Activated naive CD8-positive, alpha-beta T cell (primary cell): ENCODE results near the gene WAS.

Source experiments
- H3K27ac Mint-ChIP-seq: one replicate; pipeline ENCODE4 v1.8.0; 2021; ENCODE audit warnings: mixed read lengths
- H3K27me3 Mint-ChIP-seq: one replicate; pipeline ENCODE4 v1.8.0; 2021; ENCODE audit warnings: mixed read lengths
- H3K36me3 Mint-ChIP-seq: one replicate; pipeline ENCODE4 v1.8.0; 2021; ENCODE audit warnings: mixed read lengths
- H3K4me1 Mint-ChIP-seq: one replicate; pipeline ENCODE4 v1.8.0; 2021; ENCODE audit warnings: low read depth, mixed read lengths
- H3K4me3 Mint-ChIP-seq: one replicate; pipeline ENCODE4 v1.8.0; 2021; ENCODE audit warnings: mild to moderate bottlenecking, mixed read lengths
- H3K9me3 Mint-ChIP-seq: one replicate; pipeline ENCODE4 v1.8.0; 2021; ENCODE audit warnings: low read depth, mixed read lengths

Gene WAS

DNA sequence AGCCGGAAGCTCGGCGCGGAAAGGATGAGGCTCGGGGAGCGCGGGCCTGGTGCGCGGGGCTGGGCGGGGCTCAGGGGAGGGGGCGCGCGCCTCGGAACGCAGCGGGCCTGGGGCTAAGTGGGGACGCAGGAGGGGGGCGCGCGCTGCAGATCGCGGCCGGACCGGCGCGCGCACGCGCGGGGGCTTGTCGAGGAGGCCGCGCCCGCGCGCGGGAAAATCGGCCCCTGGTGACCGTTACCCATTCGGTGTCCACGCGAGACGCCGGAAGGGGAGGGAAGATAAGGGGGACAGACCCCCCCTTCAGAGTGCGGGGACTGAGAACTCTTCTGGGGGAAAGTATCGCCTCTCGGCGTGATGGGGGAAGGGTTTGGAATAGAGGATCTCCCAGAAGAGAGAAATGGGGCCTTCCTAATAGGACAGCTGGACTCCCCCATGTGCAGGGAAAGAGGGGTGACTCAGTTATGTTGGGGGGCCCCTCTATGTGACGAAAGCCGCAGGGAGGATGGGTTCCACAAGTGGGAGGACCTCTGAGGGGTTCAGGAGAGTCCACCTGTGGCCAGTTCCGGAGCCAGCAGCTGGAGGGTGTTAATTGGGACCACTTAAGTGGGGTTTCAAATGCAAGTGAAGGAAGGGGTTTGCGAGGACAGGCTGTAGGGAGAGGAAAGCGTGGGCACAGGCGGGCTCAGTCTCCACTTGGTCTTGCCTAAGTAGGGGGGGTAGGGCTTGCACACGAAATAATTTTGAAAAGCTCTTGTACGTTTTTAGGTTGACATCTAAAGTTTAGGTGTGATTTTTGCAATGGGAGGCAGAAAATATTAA is 13.5 kb downstream of the WAS start:
- Mint-ChIP-seq H3K4me3 (peak overlapping the region; percentile 89), H3K27me3 (no peaks in the 10 kb centered on the region), H3K27ac (peak overlapping the region; percentile 81), H3K4me1 (peaks cover 30% of the 10 kb centered on the region), H3K36me3 (no peaks in the 10 kb centered on the region), H3K9me3 (no peaks in the 10 kb centered on the region)

DNA sequence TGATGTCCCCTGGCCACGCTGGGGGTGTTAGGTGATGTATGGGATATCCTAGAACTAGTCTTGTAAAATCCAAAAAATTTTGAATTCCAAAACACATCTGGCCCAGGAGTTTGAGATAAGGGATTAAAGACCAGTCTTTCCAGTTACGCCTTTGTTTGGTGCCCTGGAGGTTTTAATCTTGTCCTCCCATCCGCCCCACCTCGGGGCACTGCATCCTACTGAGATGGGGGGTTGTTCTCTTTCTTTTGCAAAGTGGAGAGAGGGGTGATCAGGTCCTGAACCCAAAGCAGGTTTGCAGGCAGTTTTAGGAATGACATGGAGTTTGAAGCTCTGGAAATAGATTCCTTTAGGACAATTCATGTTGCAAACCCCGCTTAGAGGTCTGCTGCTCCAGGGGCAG is 14.7 kb downstream of the WAS start:
- Mint-ChIP-seq H3K9me3 (no peaks in the 10 kb centered on the region), H3K4me1 (peaks cover 34% of the 10 kb centered on the region), H3K36me3 (no peaks in the 10 kb centered on the region), H3K4me3 (peak overlapping the region; percentile 89), H3K27ac (no peak overlapping the region), H3K27me3 (no peaks in the 10 kb centered on the region)

- Mint-ChIP-seq H3K36me3 (no peaks in the 10 kb centered on the region), H3K27me3 (no peaks in the 10 kb centered on the region), H3K4me1 (peaks cover 32% of the 10 kb centered on the region), H3K4me3 (no peak overlapping the region), H3K9me3 (no peaks in the 10 kb centered on the region), H3K27ac (no peak overlapping the region)
Observed at GRCh38 chrX:48700246-48700645, 16.6 kb downstream of the WAS start.

GRCh38 chrX:48700951-48701653 is 17.5 kb downstream of the WAS start:
- Mint-ChIP-seq H3K9me3 (no peaks in the 10 kb centered on the region), H3K36me3 (no peaks in the 10 kb centered on the region), H3K27ac (no peak overlapping the region), H3K27me3 (no peaks in the 10 kb centered on the region), H3K4me1 (peaks cover 24% of the 10 kb centered on the region), H3K4me3 (no peak overlapping the region)

GRCh38 chrX:48702032-48702431 is 18.4 kb downstream of the WAS start:
- no peak overlapping the region for H3K4me3 Mint-ChIP-seq
- H3K27me3 Mint-ChIP-seq, result no peaks in the 10 kb centered on the region
- no peaks in the 10 kb centered on the region for H3K9me3 Mint-ChIP-seq
- H3K36me3 Mint-ChIP-seq, result no peaks in the 10 kb centered on the region
- peaks cover 21% of the 10 kb centered on the region for H3K4me1 Mint-ChIP-seq
- no peak overlapping the region for H3K27ac Mint-ChIP-seq

DNA sequence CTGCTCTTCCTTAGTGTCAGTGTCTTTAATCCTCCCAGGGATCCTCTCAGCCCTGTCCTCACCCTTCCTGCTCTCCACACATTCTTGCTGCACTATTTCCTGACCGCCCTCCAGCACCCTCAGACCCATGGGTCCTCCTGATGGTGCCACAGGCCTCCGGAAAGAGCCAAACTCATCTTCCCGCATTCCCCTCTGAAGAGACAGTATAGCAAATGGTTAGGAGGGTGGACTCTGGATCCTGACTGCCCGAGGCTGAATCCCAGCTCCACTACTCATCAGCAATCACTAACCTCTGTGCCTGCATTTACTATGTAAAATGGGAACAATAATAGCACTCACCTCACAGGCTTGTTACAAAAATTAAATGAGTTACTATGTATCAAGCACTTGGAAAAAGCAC is 19.1 kb downstream of the WAS start:
- Mint-ChIP-seq H3K27ac (no peak overlapping the region), H3K4me3 (no peak overlapping the region), H3K27me3 (no peaks in the 10 kb centered on the region), H3K36me3 (no peaks in the 10 kb centered on the region), H3K9me3 (no peaks in the 10 kb centered on the region), H3K4me1 (peaks cover 14% of the 10 kb centered on the region)

DNA sequence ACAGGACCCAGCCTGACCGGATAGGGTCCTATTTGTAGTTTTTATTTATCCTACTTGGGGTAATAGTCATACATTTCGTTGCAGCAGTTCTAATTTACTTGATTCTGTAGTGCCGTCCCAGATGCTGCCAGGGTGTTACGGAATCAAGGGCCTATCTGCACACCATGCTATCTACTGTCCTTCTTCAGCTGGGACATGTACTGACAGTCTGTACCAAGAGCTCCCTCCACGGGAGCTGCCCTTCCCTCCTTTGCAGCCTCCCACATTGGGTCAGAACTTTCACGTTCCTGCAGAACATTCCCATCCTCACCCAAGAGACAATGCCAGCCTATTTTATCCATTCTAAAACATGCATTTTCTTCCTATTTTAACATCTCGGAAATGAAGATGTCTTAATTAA is 19.6 kb downstream of the WAS start:
- Mint-ChIP-seq H3K9me3 (no peaks in the 10 kb centered on the region), H3K27ac (no peak overlapping the region)

GRCh38 chrX:48703642-48704481 is 20.3 kb downstream of the WAS start:
- no peak overlapping the region for H3K27ac Mint-ChIP-seq
- peaks cover 2% of the 10 kb centered on the region for H3K36me3 Mint-ChIP-seq
- no peaks in the 10 kb centered on the region for H3K27me3 Mint-ChIP-seq
- no peak overlapping the region for H3K4me3 Mint-ChIP-seq
- no peaks in the 10 kb centered on the region for H3K9me3 Mint-ChIP-seq
- H3K4me1 Mint-ChIP-seq, result peaks cover 15% of the 10 kb centered on the region

More for the DNA sequence above, 19.6 kb downstream of the WAS start:
- Mint-ChIP-seq H3K4me1 (peaks cover 13% of the 10 kb centered on the region), H3K27me3 (no peaks in the 10 kb centered on the region), H3K4me3 (no peak overlapping the region), H3K36me3 (no peaks in the 10 kb centered on the region)

GRCh38 chrX:48705871-48706270 is 22.3 kb downstream of the WAS start:
- H3K27me3 Mint-ChIP-seq, result no peaks in the 10 kb centered on the region
- peaks cover 2% of the 10 kb centered on the region for H3K36me3 Mint-ChIP-seq

GRCh38 chrX:48709522-48710112 is 26.0 kb downstream of the WAS start:
- Mint-ChIP-seq H3K4me1 (peaks cover 47% of the 10 kb centered on the region), H3K4me3 (no peak overlapping the region), H3K27me3 (no peaks in the 10 kb centered on the region), H3K27ac (no peak overlapping the region), H3K36me3 (peaks cover 2% of the 10 kb centered on the region), H3K9me3 (no peaks in the 10 kb centered on the region)

More at GRCh38 chrX:48705871-48706270, 22.3 kb downstream of the WAS start:
- Mint-ChIP-seq H3K4me1 (peaks cover 17% of the 10 kb centered on the region), H3K27ac (no peak overlapping the region), H3K4me3 (no peak overlapping the region), H3K9me3 (no peaks in the 10 kb centered on the region)

DNA sequence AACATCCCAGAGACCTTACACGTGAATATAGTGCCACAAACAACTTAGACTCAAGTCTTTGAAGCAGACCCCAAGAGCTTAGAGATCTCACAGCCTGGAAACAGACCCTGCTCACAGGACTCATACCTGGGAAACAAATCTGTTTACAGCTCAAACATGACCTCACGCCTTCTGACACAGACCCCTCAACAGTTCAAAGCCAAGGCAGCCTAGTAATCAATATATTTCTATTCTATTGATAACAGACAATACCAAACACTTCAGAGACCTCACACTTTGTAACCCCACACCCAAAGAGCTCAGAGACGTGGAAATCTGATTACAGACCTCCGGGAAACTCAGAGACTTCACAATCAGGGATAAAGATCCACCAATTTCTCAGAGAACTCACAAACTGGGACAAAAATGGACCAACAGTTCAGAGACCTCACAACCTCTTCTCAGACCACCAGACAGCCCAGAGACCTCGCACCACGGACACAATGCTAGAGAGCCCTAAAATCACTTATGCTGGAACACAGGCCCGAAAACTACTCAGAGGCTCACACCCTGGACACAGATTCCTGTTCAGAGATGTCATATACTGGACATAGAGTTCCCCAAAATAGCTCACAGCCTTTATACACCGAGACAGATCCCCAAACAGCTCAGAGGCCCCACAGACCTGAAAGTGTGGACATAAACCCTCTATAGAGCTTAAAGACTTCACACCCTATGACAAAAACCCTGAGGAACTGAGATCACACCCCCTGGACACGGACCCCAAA is 27.7 kb downstream of the WAS start:
- Mint-ChIP-seq H3K4me1 (peaks cover 64% of the 10 kb centered on the region), H3K9me3 (no peaks in the 10 kb centered on the region), H3K36me3 (peaks cover 2% of the 10 kb centered on the region), H3K27me3 (no peaks in the 10 kb centered on the region), H3K27ac (peak overlapping the region; percentile 59), H3K4me3 (peak overlapping the region; percentile 27)

GRCh38 chrX:48711929-48712505 is 28.4 kb downstream of the WAS start:
- peaks cover 2% of the 10 kb centered on the region for H3K36me3 Mint-ChIP-seq
- H3K4me1 Mint-ChIP-seq, result peaks cover 69% of the 10 kb centered on the region
- H3K9me3 Mint-ChIP-seq, result no peaks in the 10 kb centered on the region
- H3K27ac Mint-ChIP-seq, result peak overlapping the region; percentile 59
- H3K4me3 Mint-ChIP-seq, result peak overlapping the region; percentile 27
- no peaks in the 10 kb centered on the region for H3K27me3 Mint-ChIP-seq

- no peaks in the 10 kb centered on the region for H3K9me3 Mint-ChIP-seq
- H3K4me1 Mint-ChIP-seq, result peaks cover 78% of the 10 kb centered on the region
- peak overlapping the region; percentile 11 for H3K4me3 Mint-ChIP-seq
- no peaks in the 10 kb centered on the region for H3K27me3 Mint-ChIP-seq
- no peaks in the 10 kb centered on the region for H3K36me3 Mint-ChIP-seq
- H3K27ac Mint-ChIP-seq, result peak overlapping the region; percentile 88
Observed at GRCh38 chrX:48713847-48714246, 30.2 kb downstream of the WAS start.

DNA sequence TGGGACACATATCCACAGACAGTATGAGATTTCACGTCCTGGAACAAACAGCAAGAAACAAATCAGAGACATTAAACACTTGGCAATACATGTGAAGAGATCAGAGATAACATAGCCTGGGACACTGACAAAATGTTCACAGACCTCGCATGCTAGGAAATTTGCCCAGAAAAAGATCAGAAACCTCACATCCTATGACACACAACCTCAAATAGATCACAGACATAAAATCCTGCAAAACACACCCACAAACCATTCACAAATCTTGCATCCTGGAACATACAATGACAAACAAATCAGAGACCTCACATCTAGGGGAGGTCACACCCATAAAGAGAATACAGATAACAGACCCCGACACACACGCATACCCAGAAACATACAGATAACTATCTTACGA is 31.0 kb downstream of the WAS start:
- Mint-ChIP-seq H3K27me3 (no peaks in the 10 kb centered on the region), H3K36me3 (no peaks in the 10 kb centered on the region), H3K4me3 (peak overlapping the region; percentile 11), H3K27ac (peak overlapping the region; percentile 36), H3K9me3 (no peaks in the 10 kb centered on the region), H3K4me1 (peaks cover 84% of the 10 kb centered on the region)
